CD4-positive, alpha-beta T cell treated with Interleukin-6 for 4 hours (primary cell): ENCODE results near the gene SSTR4.
"Not testable (repeated sequence)": the region's sequence is repeated elsewhere in the genome, so short reads cannot be mapped to it uniquely, and the experiment has no call there.

Experiments used
- DNase-seq: peaks from one replicate; pipeline ENCODE4 v3.0.0-alpha.2; 2020; ENCODE audit warnings: mixed read lengths

SSTR4 gene

GRCh38 chr20:23019403-23019802 lies 15.7 kb upstream of the SSTR4 start:
- no peak for DNase-seq

- no peak for DNase-seq
Observed at GRCh38 chr20:23020230-23021018, 14.7 kb upstream of the SSTR4 start.

- no peak for DNase-seq
Observed at GRCh38 chr20:23021541-23021940, 13.6 kb upstream of the SSTR4 start.

GRCh38 chr20:23021951-23022350 lies 13.2 kb upstream of the SSTR4 start:
- DNase-seq, result no peak

- DNase-seq, result no peak
Observed at GRCh38 chr20:23022849-23023248, 12.3 kb upstream of the SSTR4 start.

- no peak for DNase-seq
Observed at GRCh38 chr20:23023621-23024177, 11.4 kb upstream of the SSTR4 start.

- DNase-seq, result no peak
Observed at GRCh38 chr20:23024701-23025100, 10.4 kb upstream of the SSTR4 start.

GRCh38 chr20:23025503-23025902 lies 9.6 kb upstream of the SSTR4 start:
- not testable (repeated sequence) for DNase-seq

GRCh38 chr20:23027721-23028120 lies 7.4 kb upstream of the SSTR4 start:
- no peak for DNase-seq

- no peak for DNase-seq
Observed at GRCh38 chr20:23028392-23028791, 6.7 kb upstream of the SSTR4 start.

- DNase-seq, result no peak
Observed at GRCh38 chr20:23029324-23029723, 5.8 kb upstream of the SSTR4 start.

GRCh38 chr20:23031346-23031745 lies 3.8 kb upstream of the SSTR4 start:
- DNase-seq, result no peak

- no peak for DNase-seq
Observed at GRCh38 chr20:23032056-23032749, 2.9 kb upstream of the SSTR4 start.

GRCh38 chr20:23032750-23033078 lies 2.4 kb upstream of the SSTR4 start:
- no peak for DNase-seq

- DNase-seq, result no peak
Observed at GRCh38 chr20:23033918-23034317, 1.2 kb upstream of the SSTR4 start.

GRCh38 chr20:23035731-23036130 lies 619 bp downstream of the SSTR4 start:
- DNase-seq, result no peak

GRCh38 chr20:23036371-23036770 lies 1.3 kb downstream of the SSTR4 start:
- no peak for DNase-seq

GRCh38 chr20:23037017-23037481 lies 1.9 kb downstream of the SSTR4 start:
- no peak for DNase-seq

- no peak for DNase-seq
Observed at GRCh38 chr20:23039136-23039875, 4.2 kb downstream of the SSTR4 start.

GRCh38 chr20:23039885-23040508 lies 4.9 kb downstream of the SSTR4 start:
- no peak for DNase-seq

- DNase-seq, result no peak
Observed at GRCh38 chr20:23042270-23042669, 7.2 kb downstream of the SSTR4 start.

- no peak for DNase-seq
Observed at GRCh38 chr20:23043376-23043775, 8.3 kb downstream of the SSTR4 start.

GRCh38 chr20:23046431-23046830 lies 11.3 kb downstream of the SSTR4 start:
- no peak for DNase-seq
